ENCODE measurements around the gene SIRT5.
A peak's percentile ranks its signal among the peaks of the same experiment; 100 is the strongest.

Gene SIRT5

GRCh38 chr6:13553646-13554045 is 20.8 kb upstream of the SIRT5 start:
- DNase-seq (ENCODE audit: low spot score) = no peak

DNA sequence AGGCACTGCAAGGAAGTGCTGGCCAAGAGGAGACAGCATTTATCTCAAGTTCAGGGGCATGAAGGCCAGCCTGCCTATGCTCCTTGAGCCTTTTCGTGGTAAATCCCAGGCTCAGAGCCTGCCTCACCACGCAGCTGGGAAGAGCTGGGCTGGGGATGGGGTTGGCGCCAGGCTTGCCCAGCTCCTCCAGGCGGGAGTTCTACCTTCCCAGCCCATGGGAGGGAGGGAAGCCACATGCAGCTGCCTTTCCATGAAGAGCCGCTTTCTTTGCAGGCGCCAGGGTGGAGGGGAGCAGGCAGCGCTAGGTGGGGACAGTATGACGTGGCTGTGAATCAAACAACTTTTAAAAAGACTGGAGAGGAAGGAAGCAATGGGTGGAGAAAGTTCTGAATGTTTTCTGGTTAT is 19.5 kb upstream of the SIRT5 start:
- DNase-seq (ENCODE audit: low spot score) = peak; percentile 63

- no peak for DNase-seq (ENCODE audit: low spot score)
These were observed 16.6 kb upstream of the SIRT5 start for GRCh38 chr6:13557841-13558240.

DNA sequence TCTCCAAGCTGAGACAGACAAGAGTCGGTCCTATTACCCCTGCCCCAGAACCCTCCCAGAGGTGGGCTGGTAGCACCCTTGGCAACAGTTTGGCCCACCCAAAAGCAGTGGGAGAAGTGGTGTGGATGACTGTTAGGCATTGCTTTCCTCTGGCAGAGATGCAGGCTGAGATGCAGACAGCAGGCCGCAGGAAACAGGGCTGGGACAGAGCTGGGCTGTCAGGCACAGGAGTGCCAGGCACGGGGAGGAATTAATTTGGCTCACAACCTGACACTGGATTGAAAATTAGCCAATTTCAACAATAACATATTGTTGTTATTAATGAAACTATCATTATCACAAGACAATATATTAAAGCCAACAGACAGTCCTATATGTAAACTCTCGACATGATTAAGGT is 15.7 kb upstream of the SIRT5 start:
- DNase-seq (ENCODE audit: low spot score) = no peak

- DNase-seq (ENCODE audit: low spot score) = no peak
These were observed 15.2 kb upstream of the SIRT5 start for GRCh38 chr6:13559251-13559650.

DNA sequence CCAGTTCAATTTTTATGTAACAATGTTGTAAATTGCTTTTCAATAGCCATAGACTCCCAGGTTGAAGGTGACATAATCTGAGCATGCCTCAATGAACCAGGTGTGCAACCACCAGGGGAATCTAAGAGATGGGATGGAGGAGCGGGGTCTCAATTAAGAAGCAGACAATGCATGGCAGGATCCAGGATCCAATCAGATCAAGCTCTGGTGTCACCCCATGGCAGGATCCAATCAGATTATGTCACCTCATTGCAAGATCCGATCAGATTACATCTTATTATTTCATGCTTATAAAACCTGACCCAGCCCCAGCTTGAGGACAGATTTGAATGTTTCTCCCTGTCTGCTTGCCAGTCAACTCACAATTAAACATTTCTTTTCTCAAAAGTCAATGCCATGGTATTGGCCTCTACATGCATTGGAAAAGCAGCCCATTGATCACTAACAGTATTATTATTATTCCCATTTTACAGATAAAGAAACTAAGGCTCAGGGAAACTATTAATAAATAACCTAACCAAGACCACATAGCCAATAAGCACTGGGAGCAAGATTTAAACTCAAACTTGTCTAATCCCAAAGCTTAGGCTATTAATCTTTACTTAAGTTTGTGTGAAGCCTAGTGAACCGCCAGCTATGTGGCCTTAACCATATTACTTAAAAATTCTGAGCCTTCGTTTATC is 14.3 kb upstream of the SIRT5 start:
- no peak for DNase-seq (ENCODE audit: low spot score)

DNA sequence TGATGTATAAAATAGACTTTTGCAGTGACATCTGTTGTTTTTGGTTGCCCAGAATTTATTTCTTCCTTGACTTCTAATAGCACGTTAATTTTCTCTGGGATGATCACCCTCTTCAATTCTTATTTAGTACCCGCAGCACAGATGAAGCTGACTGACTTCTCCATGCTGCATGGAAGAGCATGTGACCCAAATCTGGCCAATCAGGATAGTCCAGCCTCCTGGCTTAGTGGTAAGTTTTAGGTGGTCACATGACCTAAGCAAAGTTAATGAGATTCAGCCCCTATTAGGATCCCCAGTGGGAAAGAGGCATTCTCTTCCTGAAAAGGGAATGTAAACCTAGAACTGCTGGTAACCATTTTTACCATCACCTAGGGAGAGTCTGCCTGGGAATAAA is 13.8 kb upstream of the SIRT5 start:
- DNase-seq (ENCODE audit: low spot score) = no peak

DNA sequence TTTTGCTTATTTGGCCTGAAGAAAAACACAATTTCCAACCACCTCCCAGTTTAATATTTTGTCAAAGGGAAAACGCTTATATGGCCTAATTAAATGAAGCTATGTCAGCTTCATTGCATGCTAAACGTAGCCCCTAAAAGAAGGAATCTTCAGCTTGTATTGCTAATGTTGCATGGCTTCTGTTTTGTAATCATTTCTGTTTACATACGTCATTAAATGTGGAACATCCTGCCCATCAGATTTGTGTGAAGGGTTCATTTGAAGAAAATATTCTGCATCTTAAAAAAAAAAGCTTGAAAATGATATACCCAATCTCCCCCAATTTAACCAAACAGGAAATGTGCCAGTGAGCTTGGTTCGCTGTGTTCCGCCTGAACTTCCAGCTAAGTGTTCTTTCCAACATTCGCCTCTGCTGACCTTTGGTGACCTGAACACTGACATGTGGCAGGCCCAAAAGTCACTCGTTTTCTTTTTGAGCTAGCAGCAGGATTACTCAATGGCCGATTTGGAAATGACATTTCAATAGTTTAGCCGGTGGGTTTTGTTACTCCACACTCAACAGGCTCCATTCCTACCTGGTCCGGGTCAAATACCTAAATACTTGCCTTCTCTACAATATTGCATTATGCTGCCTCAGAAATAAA is 12.7 kb upstream of the SIRT5 start:
- no peak for DNase-seq (ENCODE audit: low spot score)

DNA sequence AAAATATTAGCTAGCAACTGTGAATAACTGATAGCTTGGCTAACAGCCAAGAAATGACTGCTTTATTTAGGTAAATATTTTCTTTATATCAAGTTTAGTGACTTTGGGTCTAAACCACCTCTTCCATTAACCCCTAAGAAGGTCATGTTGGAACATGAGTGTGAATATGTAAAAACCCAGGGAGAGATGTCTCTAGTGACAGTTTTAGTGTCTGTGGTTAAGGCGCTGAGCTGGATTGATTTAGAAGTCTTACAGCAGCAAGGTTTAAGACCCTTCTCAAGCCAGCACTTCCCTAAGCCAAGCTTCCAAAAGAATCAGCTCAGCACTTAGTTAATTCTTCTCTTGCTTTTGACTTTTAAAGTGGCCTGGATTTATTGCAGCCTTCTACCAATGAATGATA is 11.4 kb upstream of the SIRT5 start:
- DNase-seq (ENCODE audit: low spot score) = no peak

- no peak for DNase-seq (ENCODE audit: low spot score)
These were observed 8.5 kb upstream of the SIRT5 start for GRCh38 chr6:13565921-13566320.

GRCh38 chr6:13566500-13566899 is 7.9 kb upstream of the SIRT5 start:
- DNase-seq (ENCODE audit: low spot score) = no peak

DNA sequence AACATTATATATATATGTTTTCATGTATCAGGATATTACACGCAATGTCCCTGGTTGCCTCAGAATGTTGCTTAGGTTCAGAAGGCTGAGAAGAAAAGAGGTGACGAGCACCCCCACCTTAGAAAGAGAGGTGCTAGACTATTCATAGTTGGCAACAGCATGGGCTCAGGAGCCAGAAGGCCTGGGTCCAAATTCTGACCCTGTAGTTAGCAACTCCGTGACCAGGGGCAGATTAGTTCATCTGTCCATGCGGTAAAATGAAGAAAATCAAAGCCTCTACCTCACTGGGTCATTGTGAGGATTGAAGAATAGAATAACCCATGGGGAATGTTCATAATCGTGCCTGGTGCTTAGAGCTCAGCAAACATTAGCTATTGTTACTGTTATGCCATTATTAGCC is 5.4 kb upstream of the SIRT5 start:
- DNase-seq (ENCODE audit: low spot score) = no peak

DNA sequence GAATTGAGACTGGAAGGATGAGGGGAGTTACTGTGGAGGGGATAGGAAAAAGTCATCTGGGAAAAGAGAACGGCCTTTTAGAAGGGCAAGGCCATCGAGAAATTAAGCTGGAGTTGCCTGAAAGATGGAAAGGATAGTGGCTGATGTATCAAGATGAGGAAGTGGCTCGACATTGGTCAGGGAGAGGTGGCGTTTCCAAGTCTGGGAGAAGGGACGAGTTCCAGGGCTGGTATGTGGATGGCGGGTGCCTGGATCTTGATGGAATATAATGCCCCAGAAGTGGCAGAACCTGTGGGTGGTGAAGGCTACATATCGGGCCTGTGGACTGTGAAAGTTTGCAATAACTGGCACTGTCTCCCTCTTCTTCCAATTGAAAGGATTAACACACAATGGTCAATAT is 2.2 kb upstream of the SIRT5 start:
- DNase-seq (ENCODE audit: low spot score) = no peak

DNA sequence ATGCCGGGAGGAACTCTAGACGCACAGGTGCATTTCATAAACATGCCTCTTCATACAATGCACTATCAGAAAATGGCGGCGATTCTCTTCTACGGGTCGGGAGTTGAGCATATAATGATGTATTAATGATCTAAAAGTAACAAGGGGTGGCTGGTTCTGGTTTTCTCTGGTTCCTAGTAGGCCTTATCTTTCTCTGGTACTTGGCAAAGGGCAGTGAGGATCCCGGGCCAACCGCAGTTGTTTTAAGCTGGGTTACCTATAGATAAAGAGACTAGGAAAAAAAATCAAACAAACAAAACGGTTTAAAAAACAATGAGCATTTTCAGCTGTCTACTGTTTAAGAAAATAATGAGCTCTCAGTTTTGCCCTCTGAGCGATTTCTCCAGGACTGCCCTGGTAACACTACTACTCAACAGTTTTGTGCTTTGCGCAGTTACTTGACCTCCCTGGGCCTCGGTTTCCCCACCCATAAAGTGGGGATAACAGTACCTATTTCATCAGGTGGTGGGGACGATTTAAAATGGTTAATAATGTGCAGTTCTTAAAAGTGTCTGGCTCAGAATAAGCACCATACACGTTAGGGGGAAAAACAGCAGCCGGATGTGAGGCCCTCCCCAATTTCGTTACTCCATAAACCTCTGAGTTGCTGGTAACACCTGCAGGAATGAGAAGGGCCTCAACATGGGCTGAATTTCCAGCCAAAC is 1.3 kb upstream of the SIRT5 start:
- DNase-seq (ENCODE audit: low spot score) = no peak

DNA sequence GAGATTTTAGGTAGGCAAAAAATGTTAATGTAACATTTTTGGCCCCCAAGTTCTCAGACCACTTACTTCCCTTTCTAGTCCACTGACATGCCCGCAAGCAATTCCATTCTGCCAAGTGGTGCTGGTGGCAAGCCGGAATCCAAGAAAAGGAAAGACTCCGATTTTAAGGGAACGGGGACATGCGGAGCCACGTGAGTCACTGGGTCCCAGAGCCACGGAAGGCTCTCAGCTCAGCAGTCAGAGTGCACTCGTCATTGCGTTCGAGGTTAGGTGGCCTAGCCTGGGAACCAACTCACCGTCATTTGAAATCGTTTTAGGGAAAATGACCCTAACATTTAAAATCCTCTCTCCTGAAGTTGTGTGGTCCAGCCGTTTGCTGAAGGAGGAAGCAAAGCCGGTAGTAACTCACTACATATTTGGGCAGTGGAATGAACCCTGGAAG is 711 bp upstream of the SIRT5 start:
- no peak for DNase-seq (ENCODE audit: low spot score)

- peak; percentile 96 for DNase-seq (ENCODE audit: low spot score)
These were observed 241 bp upstream of the SIRT5 start for GRCh38 chr6:13574149-13574570.

- DNase-seq (ENCODE audit: low spot score) = no peak
These were observed 975 bp downstream of the SIRT5 start for GRCh38 chr6:13575377-13575775.

DNA sequence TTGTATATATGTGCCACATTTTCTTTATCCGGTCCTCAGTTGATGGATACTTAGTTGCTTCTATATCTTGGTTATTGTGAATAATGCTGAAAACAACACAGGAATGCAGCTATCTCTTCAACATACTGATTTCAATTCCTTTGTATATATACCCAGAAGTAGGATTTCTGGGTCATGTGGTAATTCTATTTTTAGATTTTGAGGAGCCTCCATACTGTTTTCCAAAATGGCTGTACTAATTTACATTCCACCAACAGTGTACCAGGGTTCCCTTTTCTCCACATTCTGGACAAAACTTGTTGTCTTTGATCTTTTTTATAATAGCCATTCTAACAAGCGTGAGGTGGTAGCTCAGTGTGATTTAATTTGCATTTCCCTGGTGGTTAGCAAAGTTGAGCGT is 1.6 kb downstream of the SIRT5 start:
- DNase-seq (ENCODE audit: low spot score) = no peak

GRCh38 chr6:13577926-13578325 is 3.5 kb downstream of the SIRT5 start:
- no peak for DNase-seq (ENCODE audit: low spot score)

DNA sequence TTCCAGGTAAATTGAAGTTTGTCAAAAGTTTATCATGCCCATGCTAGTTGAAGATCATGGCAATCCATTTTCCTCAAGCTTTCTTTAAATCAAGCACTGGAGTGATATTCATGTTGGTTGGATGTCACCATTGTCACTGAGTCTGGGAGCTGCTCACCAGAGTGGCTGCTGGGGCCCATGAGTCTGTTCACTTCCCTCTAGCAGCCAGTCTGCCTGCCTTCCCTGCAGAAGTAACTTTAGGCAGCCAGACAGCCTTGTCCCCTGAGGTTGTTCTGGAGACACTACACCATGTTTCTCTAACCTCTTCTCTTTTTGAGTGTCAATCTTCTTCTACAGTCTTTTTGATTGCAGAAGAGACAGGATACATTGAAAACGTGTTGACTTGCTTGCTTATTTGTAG is 5.5 kb downstream of the SIRT5 start:
- no peak for DNase-seq (ENCODE audit: low spot score)

DNA sequence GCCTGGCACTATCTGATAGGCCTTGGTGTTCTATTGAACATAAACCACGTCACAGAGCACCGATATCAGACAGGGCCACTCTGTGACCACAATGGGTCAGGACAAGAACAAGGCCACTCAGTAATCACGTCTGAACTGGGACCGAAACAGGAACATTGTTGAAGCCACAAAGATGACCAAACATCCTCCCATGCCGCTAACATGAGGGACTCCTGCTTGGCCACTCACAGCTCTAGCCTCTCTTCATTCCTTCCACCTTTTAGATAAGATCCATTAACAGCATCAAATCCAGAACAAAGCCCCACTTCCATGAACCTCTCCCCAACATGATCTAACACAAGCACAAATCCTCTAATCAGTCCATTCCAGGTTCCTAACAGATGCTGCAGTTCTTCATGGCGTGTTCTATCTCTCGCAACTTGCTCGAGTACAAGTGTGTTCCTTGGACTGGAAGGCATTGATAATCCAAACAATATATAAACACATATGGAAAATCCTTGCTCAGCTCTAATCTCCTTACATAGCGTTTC is 7.4 kb downstream of the SIRT5 start:
- no peak for DNase-seq (ENCODE audit: low spot score)

DNA sequence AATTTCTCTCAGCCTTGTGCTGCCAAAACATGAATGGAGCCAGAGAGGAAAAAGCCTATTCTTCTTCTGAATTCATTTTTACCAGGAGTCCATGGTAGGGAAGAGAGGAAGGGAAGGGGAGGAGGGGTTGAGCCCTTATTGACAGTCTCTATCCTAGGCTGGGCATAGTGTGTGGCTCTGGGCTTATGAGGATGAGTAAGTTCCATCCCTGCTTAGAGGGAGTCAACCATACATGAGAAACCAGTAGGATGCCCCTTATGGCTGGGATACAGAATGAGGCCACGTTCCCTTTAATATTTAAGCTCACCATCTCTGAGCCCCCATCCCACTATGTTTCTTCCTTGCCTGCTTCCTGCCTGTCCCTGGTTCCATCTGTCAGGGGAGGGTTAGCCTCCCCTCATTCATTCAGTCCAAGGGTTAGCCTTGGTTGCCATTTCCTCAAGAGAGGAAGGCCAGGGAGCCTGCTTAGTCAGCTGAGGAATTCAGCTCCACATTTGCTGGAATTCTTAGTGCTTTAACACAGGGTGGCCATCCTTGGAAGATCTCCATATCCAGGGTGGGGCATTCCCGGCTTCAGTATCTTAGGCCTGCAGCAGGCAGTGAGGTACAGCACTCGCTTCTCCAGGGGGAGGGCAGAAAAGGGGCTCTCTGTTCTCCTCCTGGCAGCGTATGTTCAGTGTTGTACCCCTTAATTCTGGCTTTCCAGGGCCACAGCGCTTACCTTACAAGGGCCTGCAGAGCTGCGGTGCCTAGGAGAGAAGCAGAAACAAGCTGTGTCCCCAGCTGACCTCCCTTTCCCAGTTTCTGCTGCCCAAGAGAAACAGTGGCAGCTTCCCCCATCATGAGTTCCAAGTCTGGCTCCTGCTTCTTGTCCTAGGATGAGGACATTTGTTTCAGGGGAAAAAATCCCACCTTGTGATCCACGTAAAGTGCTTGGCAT is 12.5 kb downstream of the SIRT5 start:
- no peak for DNase-seq (ENCODE audit: low spot score)
